Measurements from ENCODE around the gene THRB.

The THRB gene

DNA sequence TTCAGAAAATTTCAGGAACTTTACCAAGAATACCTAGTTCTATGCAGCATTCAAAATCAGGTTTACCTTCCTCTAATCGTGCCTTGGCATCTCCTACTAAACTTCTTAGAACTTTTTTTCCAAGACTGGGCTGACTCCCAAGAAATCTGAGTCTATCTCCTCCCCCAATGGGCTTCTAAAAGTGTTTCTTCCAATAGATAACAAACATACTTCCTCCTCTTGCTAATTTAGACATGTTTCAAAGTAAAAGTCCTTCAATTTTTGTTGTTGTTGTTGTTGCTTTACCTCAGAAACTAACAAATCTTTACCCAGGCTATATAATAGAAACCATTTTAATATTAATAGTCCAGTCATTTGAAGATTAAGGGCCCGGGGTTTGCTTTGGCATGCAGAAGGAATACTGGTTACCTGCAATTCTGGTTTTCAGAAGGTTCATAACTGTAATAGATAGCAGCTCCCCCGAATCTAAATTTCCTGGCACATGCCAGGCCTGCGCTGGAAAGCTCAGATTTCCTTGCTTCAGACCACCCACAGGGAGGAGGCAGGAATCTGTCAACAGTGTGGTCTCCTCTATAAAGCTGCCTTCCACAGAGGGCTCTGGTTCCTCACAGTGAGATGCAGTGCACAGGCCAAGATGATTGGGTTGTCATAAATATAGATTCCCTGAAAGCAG is 188.7 kb downstream of the THRB start (continued):
- TF ChIP-seq, protein P1, sequence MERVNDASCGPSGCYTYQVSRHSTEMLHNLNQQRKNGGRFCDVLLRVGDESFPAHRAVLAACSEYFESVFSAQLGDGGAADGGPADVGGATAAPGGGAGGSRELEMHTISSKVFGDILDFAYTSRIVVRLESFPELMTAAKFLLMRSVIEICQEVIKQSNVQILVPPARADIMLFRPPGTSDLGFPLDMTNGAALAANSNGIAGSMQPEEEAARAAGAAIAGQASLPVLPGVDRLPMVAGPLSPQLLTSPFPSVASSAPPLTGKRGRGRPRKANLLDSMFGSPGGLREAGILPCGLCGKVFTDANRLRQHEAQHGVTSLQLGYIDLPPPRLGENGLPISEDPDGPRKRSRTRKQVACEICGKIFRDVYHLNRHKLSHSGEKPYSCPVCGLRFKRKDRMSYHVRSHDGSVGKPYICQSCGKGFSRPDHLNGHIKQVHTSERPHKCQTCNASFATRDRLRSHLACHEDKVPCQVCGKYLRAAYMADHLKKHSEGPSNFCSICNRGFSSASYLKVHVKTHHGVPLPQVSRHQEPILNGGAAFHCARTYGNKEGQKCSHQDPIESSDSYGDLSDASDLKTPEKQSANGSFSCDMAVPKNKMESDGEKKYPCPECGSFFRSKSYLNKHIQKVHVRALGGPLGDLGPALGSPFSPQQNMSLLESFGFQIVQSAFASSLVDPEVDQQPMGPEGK (tag by site-specific recombination; IDR thresholded peaks at IDR 0.05) = no peak
- TF ChIP-seq SP2 (tag by site-specific recombination; IDR thresholded peaks at IDR 0.05) = no peak
- 0 out of 2 replicates have a peak, but pooled peaks have one; percentile 21 for TF ChIP-seq IKZF3 (tag by site-specific recombination; IDR thresholded peaks at IDR 0.05)
- no peak for TF ChIP-seq ZNF558 (tag by site-specific recombination; IDR thresholded peaks at IDR 0.05)
- TF ChIP-seq ZNF768 (tag by site-specific recombination; IDR thresholded peaks at IDR 0.05) = no peak
- 0 out of 2 replicates have a peak, but pooled peaks have one; percentile 46 for TF ChIP-seq MZF1 (tag by site-specific recombination; IDR thresholded peaks at IDR 0.05; ENCODE audit: borderline replicate concordance)
- TF ChIP-seq ZSCAN30 (tag by site-specific recombination; IDR thresholded peaks at IDR 0.05) = peak; percentile 60
- no peak for TF ChIP-seq ZNF776 (tag by site-specific recombination; IDR thresholded peaks at IDR 0.05; ENCODE audit: borderline replicate concordance)

DNA sequence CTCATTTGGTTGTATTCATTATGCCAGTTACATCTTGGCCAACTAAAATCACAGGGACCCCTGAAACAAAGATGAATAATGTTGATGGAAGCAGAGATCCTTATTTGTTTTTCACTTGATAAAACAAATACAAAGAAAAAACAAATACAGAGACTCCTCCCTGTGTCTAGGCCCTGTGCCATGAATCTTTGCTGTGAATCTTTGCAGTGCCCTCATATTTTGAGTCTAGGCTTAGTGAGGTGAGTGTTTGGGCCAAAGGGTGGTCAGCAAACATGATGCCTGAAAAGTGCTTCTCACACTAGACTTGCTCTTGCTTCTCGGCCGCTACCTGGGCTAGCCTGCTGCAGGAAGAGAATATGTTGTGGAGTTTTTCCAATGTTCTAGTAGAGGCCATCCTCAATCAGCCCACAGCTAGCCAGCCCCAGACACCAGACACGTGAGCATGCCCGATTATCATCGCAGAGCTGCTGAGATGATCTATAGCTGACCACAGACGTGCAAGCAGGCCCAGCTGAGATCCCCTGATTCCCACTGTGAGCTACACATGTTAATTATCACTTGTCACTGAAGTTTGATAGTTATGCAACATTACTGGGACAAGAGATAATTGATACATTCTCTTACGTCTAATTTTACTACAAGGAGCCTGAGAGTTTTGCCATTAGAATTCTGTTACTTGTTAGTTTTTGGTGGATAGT is 191.4 kb downstream of the THRB start:
- ChIA-PET CTCF (no interaction called here), POLR2A (no interaction called here)
- no peak overlapping the region for H3K4me3 ChIP-seq (ENCODE audit: low read depth, low read length)
- H3K36me3 ChIP-seq (ENCODE audit: control insufficient read depth in 2 of 2, insufficient read depth in 1 of 2, low read length in 2 of 2) = no peaks in the 10 kb centered on the region
- peaks cover 4% of the 10 kb centered on the region; the same call in 1 of the 2 replicates for H3K4me1 ChIP-seq (ENCODE audit: control insufficient read depth, insufficient read depth, low read length)
- no peaks in the 10 kb centered on the region for H3K9me3 ChIP-seq (ENCODE audit: control insufficient read depth, insufficient read depth, low read depth, low read length)
- no peak overlapping the region for H3K27ac ChIP-seq (ENCODE audit: extremely low read depth, low read depth, low read length)
- no peak for TF ChIP-seq ZNF132 (tag by site-specific recombination; IDR thresholded peaks at IDR 0.05; ENCODE audit: borderline replicate concordance)
- TF ChIP-seq, protein P2, sequence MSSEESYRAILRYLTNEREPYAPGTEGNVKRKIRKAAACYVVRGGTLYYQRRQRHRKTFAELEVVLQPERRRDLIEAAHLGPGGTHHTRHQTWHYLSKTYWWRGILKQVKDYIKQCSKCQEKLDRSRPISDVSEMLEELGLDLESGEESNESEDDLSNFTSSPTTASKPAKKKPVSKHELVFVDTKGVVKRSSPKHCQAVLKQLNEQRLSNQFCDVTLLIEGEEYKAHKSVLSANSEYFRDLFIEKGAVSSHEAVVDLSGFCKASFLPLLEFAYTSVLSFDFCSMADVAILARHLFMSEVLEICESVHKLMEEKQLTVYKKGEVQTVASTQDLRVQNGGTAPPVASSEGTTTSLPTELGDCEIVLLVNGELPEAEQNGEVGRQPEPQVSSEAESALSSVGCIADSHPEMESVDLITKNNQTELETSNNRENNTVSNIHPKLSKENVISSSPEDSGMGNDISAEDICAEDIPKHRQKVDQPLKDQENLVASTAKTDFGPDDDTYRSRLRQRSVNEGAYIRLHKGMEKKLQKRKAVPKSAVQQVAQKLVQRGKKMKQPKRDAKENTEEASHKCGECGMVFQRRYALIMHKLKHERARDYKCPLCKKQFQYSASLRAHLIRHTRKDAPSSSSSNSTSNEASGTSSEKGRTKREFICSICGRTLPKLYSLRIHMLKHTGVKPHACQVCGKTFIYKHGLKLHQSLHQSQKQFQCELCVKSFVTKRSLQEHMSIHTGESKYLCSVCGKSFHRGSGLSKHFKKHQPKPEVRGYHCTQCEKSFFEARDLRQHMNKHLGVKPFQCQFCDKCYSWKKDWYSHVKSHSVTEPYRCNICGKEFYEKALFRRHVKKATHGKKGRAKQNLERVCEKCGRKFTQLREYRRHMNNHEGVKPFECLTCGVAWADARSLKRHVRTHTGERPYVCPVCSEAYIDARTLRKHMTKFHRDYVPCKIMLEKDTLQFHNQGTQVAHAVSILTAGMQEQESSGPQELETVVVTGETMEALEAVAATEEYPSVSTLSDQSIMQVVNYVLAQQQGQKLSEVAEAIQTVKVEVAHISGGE (tag by site-specific recombination; conservative IDR thresholded peaks at IDR 0.05; ENCODE audit: low read depth) = no peak
- TF ChIP-seq ZNF510 (tag by site-specific recombination; IDR thresholded peaks at IDR 0.05; ENCODE audit: insufficient replicate concordance) = peak; percentile 82
- no peak for TF ChIP-seq YY2 (tag by site-specific recombination; IDR thresholded peaks at IDR 0.05)
- no peak for TF ChIP-seq ZNF394 (tag by site-specific recombination; IDR thresholded peaks at IDR 0.05; ENCODE audit: borderline replicate concordance)
- TF ChIP-seq ZNF292 (tag by site-specific recombination; IDR thresholded peaks at IDR 0.05; ENCODE audit: borderline replicate concordance, low read depth) = no peak
- no peak for TF ChIP-seq ZNF391 (tag by site-specific recombination; IDR thresholded peaks at IDR 0.05; ENCODE audit: borderline replicate concordance, low read depth)
- no peak for TF ChIP-seq HOXC10 (CRISPR knock-in tag; IDR thresholded peaks at IDR 0.05)
- no peak for TF ChIP-seq REPIN1 (tag by site-specific recombination; IDR thresholded peaks at IDR 0.05; ENCODE audit: low read depth)
- peak; percentile 86 for TF ChIP-seq ZIC2 (tag by site-specific recombination; IDR thresholded peaks at IDR 0.05)
- TF ChIP-seq, protein P3, sequence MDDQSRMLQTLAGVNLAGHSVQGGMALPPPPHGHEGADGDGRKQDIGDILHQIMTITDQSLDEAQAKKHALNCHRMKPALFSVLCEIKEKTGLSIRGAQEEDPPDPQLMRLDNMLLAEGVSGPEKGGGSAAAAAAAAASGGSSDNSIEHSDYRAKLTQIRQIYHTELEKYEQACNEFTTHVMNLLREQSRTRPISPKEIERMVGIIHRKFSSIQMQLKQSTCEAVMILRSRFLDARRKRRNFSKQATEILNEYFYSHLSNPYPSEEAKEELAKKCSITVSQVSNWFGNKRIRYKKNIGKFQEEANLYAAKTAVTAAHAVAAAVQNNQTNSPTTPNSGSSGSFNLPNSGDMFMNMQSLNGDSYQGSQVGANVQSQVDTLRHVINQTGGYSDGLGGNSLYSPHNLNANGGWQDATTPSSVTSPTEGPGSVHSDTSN (CRISPR knock-in tag; IDR thresholded peaks at IDR 0.05) = no peak
- TF ChIP-seq, protein P4, sequence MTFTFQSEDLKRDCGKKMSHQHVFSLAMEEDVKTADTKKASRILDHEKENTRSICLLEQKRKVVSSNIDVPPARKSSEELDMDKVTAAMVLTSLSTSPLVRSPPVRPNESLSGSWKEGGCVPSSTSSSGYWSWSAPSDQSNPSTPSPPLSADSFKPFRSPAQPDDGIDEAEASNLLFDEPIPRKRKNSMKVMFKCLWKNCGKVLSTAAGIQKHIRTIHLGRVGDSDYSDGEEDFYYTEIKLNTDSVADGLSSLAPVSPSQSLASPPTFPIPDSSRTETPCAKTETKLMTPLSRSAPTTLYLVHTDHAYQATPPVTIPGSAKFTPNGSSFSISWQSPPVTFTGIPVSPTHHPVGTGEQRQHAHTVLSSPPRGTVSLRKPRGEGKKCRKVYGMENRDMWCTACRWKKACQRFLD (tag by site-specific recombination; IDR thresholded peaks at IDR 0.05) = no peak
- no peak for TF ChIP-seq ZXDB (tag by site-specific recombination; IDR thresholded peaks at IDR 0.05)
- no peak for TF ChIP-seq ZNF211 (tag by site-specific recombination; IDR thresholded peaks at IDR 0.05; ENCODE audit: low read depth)
- no peak for TF ChIP-seq ZNF623 (tag by site-specific recombination; IDR thresholded peaks at IDR 0.05)
- TF ChIP-seq SP2 (tag by site-specific recombination; IDR thresholded peaks at IDR 0.05) = no peak
- TF ChIP-seq SP7 (tag by site-specific recombination; IDR thresholded peaks at IDR 0.05) = peak; percentile 58
- no peak for TF ChIP-seq ZNF548 (tag by site-specific recombination; IDR thresholded peaks at IDR 0.05)
- TF ChIP-seq, protein P5, sequence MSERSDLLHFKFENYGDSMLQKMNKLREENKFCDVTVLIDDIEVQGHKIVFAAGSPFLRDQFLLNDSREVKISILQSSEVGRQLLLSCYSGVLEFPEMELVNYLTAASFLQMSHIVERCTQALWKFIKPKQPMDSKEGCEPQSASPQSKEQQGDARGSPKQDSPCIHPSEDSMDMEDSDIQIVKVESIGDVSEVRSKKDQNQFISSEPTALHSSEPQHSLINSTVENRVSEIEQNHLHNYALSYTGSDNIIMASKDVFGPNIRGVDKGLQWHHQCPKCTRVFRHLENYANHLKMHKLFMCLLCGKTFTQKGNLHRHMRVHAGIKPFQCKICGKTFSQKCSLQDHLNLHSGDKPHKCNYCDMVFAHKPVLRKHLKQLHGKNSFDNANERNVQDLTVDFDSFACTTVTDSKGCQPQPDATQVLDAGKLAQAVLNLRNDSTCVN (tag by site-specific recombination; optimal IDR thresholded peaks at IDR 0.05) = no peak
